GM12878 (cell line): ENCODE data around the gene UVRAG. TPM values are rescaled to one million over a fixed set of nuclear protein-coding genes. Genes with fewer than 3 reads are reported as not detected.

Experiments
- ATAC-seq: fragments of 200-7000 bp; cut with Tn5 transposase; 3 replicates; pipeline ENCODE4 v1.9.1; 2020; ENCODE audit warnings: mild to moderate bottlenecking, moderate library complexity
- BruUV-seq: library from RNA; stranded (reverse); fragments of 400-500 nt; replicated peaks from 2 replicates; lab custom pipeline; 2021; lab: Mats Ljungman, UMichigan
- CTCF ChIA-PET: fragments of 300-600 bp; sonication (Branson Sonifier 250); formaldehyde crosslinking; extraction: SDS; loops from one replicate; lab custom pipeline; 2021; ENCODE audit warnings: inconsistent platforms; lab: Yijun Ruan, JAX
- POLR2A ChIA-PET: fragments of 350-600 bp; formaldehyde crosslinking; extraction: SDS; loops from one replicate; lab custom pipeline; 2021; ENCODE audit warnings: inconsistent platforms; lab: Charles Lee
- RAD21 ChIA-PET: fragments of 300-600 bp; sonication (Branson Sonifier 250); formaldehyde crosslinking; loops from one replicate; lab custom pipeline; 2023; ENCODE audit warnings: antibody characterized with exemption; ENCODE audit not compliant: unreplicated experiment; lab: Charles Lee
- SMC1A ChIA-PET: fragments of 300-600 bp; sonication (Branson Sonifier 250); formaldehyde crosslinking; loops from one replicate; lab custom pipeline; 2023; ENCODE audit not compliant: unreplicated experiment, uncharacterized antibody; lab: Charles Lee
- DNase-seq: peaks from one replicate; pipeline ENCODE4 v3.0.0-alpha.2; 2011; ENCODE audit warnings: low read depth, low spot score
- FAIRE-seq: peaks from 3 replicates; lab custom pipeline; 2011; peaks lifted over from hg19 to GRCh38; lab: Jason Lieb, UNC
- H2AFZ ChIP-seq: 2 replicates; pipeline ENCODE4 v1.6.0; 2011; ENCODE audit warnings: low read depth, low read length, control low read depth; ENCODE audit not compliant: control insufficient read depth
- H3K27ac ChIP-seq: 2 replicates; pipeline ENCODE4 v1.5.1; 2011; ENCODE audit warnings: control low read depth; ENCODE audit not compliant: control insufficient read depth, insufficient read depth
- H3K27me3 ChIP-seq, 2 experiments: replicated peaks in 1 of 2; 2 replicates each; pipeline versions ENCODE4 v1.6.0 to v1.6.1; 2011; ENCODE audit warnings: low read length in 1 of 2; ENCODE audit not compliant: control insufficient read depth in 2 of 2, insufficient read depth in 2 of 2
- H3K36me3 ChIP-seq, 2 experiments: 2 replicates each; pipeline ENCODE4 v1.5.1; 2011; ENCODE audit warnings: low read length in 1 of 2; ENCODE audit not compliant: control insufficient read depth in 2 of 2, insufficient read depth in 2 of 2
- H3K4me1 ChIP-seq: 2 replicates; pipeline ENCODE4 v1.6.1; 2011; ENCODE audit warnings: mild to moderate bottlenecking, low read length, moderate library complexity, mixed read lengths; ENCODE audit not compliant: control insufficient read depth, insufficient read depth
- H3K4me2 ChIP-seq: 2 replicates; pipeline ENCODE4 v1.6.0; 2011; ENCODE audit warnings: control low read depth; ENCODE audit not compliant: control insufficient read depth, insufficient read depth
- H3K4me3 ChIP-seq: fragments of 200-600 bp; sonication (generic); 2 replicates; pipeline ENCODE4 v1.5.1; 2016
- H3K79me2 ChIP-seq: 2 replicates; pipeline ENCODE4 v1.6.0; 2011; ENCODE audit warnings: low read length; ENCODE audit not compliant: control insufficient read depth, insufficient read depth
- H3K9ac ChIP-seq: 2 replicates; pipeline ENCODE4 v1.8.0; 2011; ENCODE audit warnings: low read length, control low read depth, mixed read lengths; ENCODE audit not compliant: control insufficient read depth, insufficient read depth
- H3K9me3 ChIP-seq: replicated peaks from 3 replicates; pipeline ENCODE4 v1.5.1; 2011; ENCODE audit warnings: mild to moderate bottlenecking, low read length; ENCODE audit not compliant: control insufficient read depth, insufficient read depth
- H4K20me1 ChIP-seq: 2 replicates; pipeline ENCODE4 v1.6.0; 2011; ENCODE audit not compliant: control insufficient read depth, insufficient read depth
- CEBPB ChIP-seq, 2 experiments: fragments of 150-350 bp in 1 of 2; IDR thresholded peaks; 2 replicates each; pipeline ENCODE4 v1.6.1; 2012 to 2014; ENCODE audit warnings: low read depth in 2 of 2, low read length in 2 of 2, borderline replicate concordance in 1 of 2, inconsistent platforms in 1 of 2
- CHD2 ChIP-seq: IDR thresholded peaks from 2 replicates; pipeline ENCODE4 v1.6.1; 2011; ENCODE audit warnings: low read depth, low read length, improper control_type of control experiment, borderline replicate concordance
- E2F8 ChIP-seq: fragments of 450-650 bp; IDR thresholded peaks from 2 replicates; pipeline ENCODE4 v1.6.1; 2018; ENCODE audit warnings: mild to moderate bottlenecking, low read depth, moderate library complexity; ENCODE audit not compliant: partially characterized antibody
- EZH2 ChIP-seq: IDR thresholded peaks from 2 replicates; pipeline ENCODE4 v1.6.1; 2012; ENCODE audit warnings: low read depth, mild to moderate bottlenecking, control low read depth, inconsistent platforms, low read length, borderline replicate concordance; ENCODE audit not compliant: control insufficient read depth
- JUNB ChIP-seq: IDR thresholded peaks from 2 replicates; pipeline ENCODE4 v1.6.1; 2016; ENCODE audit warnings: antibody characterized with exemption, mild to moderate bottlenecking
- PBX3 ChIP-seq: IDR thresholded peaks from 2 replicates; pipeline ENCODE4 v1.6.1; 2011; ENCODE audit warnings: mild to moderate bottlenecking, low read depth, low read length, moderate library complexity; ENCODE audit not compliant: insufficient replicate concordance
- PML ChIP-seq: IDR thresholded peaks from 2 replicates; pipeline ENCODE4 v1.6.1; 2012; ENCODE audit warnings: low read length, inconsistent platforms
- POU2F2 ChIP-seq: IDR thresholded peaks from 3 replicates; pipeline ENCODE4 v1.6.1; 2011; ENCODE audit warnings: low read depth, mild to moderate bottlenecking, low read length, borderline replicate concordance
- SP1 ChIP-seq: IDR thresholded peaks from one replicate; pipeline ENCODE4 v1.6.1; 2011; ENCODE audit warnings: low read depth, low read length
- SRF ChIP-seq, 2 experiments: IDR thresholded peaks; 2 replicates each; pipeline ENCODE4 v1.6.1; 2011; ENCODE audit warnings: low read depth in 2 of 2, low read length in 2 of 2, mild to moderate bottlenecking in 1 of 2, moderate library complexity in 1 of 2
- TARDBP ChIP-seq: IDR thresholded peaks from 2 replicates; pipeline ENCODE4 v1.6.1; 2016; ENCODE audit warnings: borderline replicate concordance
- ZBTB11 ChIP-seq: fragments of 450-650 bp; formaldehyde crosslinking; IDR thresholded peaks from 2 replicates; pipeline ENCODE4 v1.5.0; 2022; ENCODE audit warnings: mild to moderate bottlenecking, missing genetic modification characterization
- ZZZ3 ChIP-seq: IDR thresholded peaks from 2 replicates; pipeline ENCODE4 v1.6.1; 2011; ENCODE audit warnings: low read depth; ENCODE audit not compliant: control insufficient read depth, insufficient read length
- WGBS: methylation state at CpG from one replicate; pipeline ENCODE4 v1.1.6; 2016; ENCODE audit warnings: low lambda C conversion rate; ENCODE audit not compliant: insufficient replicate concordance, insufficient coverage; ENCODE audit errors: missing lambda C conversion rate; 5-methylcytosine and 5-hydroxymethylcytosine counted together
- in situ Hi-C: fragments of 300-500 bp; cut with MboI; formaldehyde crosslinking; loops from 9 replicates; pipeline ENCODE4 v1.14.3; 2018; ENCODE audit warnings: mixed read lengths
- intact Hi-C: fragments of 100-400 bp; cut with micrococcal nuclease; formaldehyde crosslinking; loops from one replicate; pipeline ENCODE4 v1.14.2; 2022; ENCODE audit not compliant: unreplicated experiment
- polyA plus RNA-seq, 11 experiments: library from polyadenylated mRNA; depleted of rRNA in 4 of 11; unstranded in 6 of 11; stranded (reverse) in 5 of 11; fragments of >200 nt; fragmentation: Nextera tagmentation in 4 of 11; fragmentation: Illumina TruSeq in 1 of 11; extraction: Ambion mirVana in 4 of 11; extraction: Trizol in 1 of 11; gene quantifications; 1 replicate in 1 of 11; 2 replicates in 10 of 11; pipeline versions ENCODE4 v1.2.1 to v1.2.3, GENCODE V29; 2011 to 2016; ENCODE audit warnings: inconsistent platforms in 2 of 11, missing spikeins in 2 of 11, low read depth in 1 of 11
- total RNA-seq, 4 experiments: library from RNA; depleted of rRNA in 3 of 4; stranded (reverse); fragments of >200 nt in 3 of 4; fragmentation: Illumina TruSeq in 1 of 4; extraction: Trizol in 1 of 4; gene quantifications; 2 replicates each; pipeline versions ENCODE4 v1.2.1 to v1.2.3, GENCODE V29; 2013 to 2021

Gene UVRAG
- total and polyA plus RNA-seq, 10 of the 15 experiments (the other 5 are each of a cell fraction or from before 2014, with no cell fraction given): 7.0 to 43.4 (median 37.0) TPM

GRCh38 chr11:76120513-76121101 is 305.6 kb downstream of the UVRAG start (continued):
- TF ChIP-seq CHD2 (no peak), JUNB (no peak), EZH2 (no peak), CEBPB (IDR thresholded peaks at IDR 0.05; ENCODE audit: borderline replicate concordance in 1 of 2, low read depth in 2 of 2, low read length in 2 of 2) (no peak), POU2F2 (no peak)

- ChIA-PET SMC1A (interaction anchor here (1.1 to 2.5 kb wide), 2 partner anchors 10 to 226 kb away, joined by 3 to 11 read pairs; no protein-coding TSS in a partner anchor), RAD21 (interaction anchor here (0.9 to 1.3 kb wide), 2 partner anchors 89 to 226 kb away, joined by 3 to 4 read pairs; no protein-coding TSS in a partner anchor), POLR2A (no interaction called here)
- H3K9me3 ChIP-seq: no peaks in the 10 kb centered on the region
- no peaks in the 10 kb centered on the region for H4K20me1 ChIP-seq
- no peak overlapping the region for H3K4me2 ChIP-seq
- H3K9ac ChIP-seq: no peak overlapping the region
- DNase-seq (no peak), FAIRE-seq (no peak), ATAC-seq (no peak)
- no peak overlapping the region for H3K4me3 ChIP-seq
- 68% methylated on average over 4 of the region's 4 CpGs for WGBS
- H3K79me2 ChIP-seq: no peaks in the 10 kb centered on the region; the same call in 1 of the 2 replicates
- peaks cover 0 to 19% of the 10 kb centered on the region in 2 experiments; a peak in 1 of 4 replicates for H3K36me3 ChIP-seq
- H3K27me3 ChIP-seq: no peaks in the 10 kb centered on the region
- no peak overlapping the region for H2AFZ ChIP-seq
- no TSS peak for BruUV-seq
- peaks cover 5% of the 10 kb centered on the region for H3K4me1 ChIP-seq
- TF ChIP-seq PBX3 (no peak), ZZZ3 (no peak), E2F8 (no peak), PML (no peak), EZH2 (no peak), SP1 (no peak), SRF (IDR thresholded peaks at IDR 0.05; ENCODE audit: low read depth in 2 of 2, low read length in 2 of 2) (no peak), ZBTB11 (no peak), TARDBP (no peak)
- TF ChIP-seq, all 136 proteins: peak for 0
- in situ Hi-C loops: no loop called here
- intact Hi-C loops: no loop called here
- H3K27ac ChIP-seq: no peak overlapping the region
- CTCF ChIA-PET: interaction anchor here (1.6 to 3.2 kb wide), 2 partner anchors 10 to 29 kb away, joined by 3 to 12 read pairs; no protein-coding TSS in a partner anchor
These were observed 308.2 kb downstream of the UVRAG start for GRCh38 chr11:76123248-76123647.
